RWPE2 (cell line): ENCODE results near the gene ARHGAP15.

Source experiments
- ATAC-seq: fragments of 200-7000 bp; cut with Tn5 transposase; 3 replicates; pipeline ENCODE4 v1.9.1; 2021; ENCODE audit warnings: low read depth
- DNase-seq: peaks from one replicate; pipeline ENCODE4 v3.0.0-alpha.2; 2020; ENCODE audit warnings: low spot score
- H3K27ac ChIP-seq: fragments of 450-650 bp; 2 replicates; pipeline ENCODE4 v1.5.1; 2017; ENCODE audit warnings: mild to moderate bottlenecking; ENCODE audit not compliant: poor library complexity, severe bottlenecking
- H3K27me3 ChIP-seq: fragments of 250-450 bp; sonication (Bioruptor Pico); 2 replicates; pipeline ENCODE4 v1.5.1; 2021; ENCODE audit warnings: mild to moderate bottlenecking, moderate library complexity; ENCODE audit not compliant: insufficient read depth, poor library complexity, severe bottlenecking
- H3K36me3 ChIP-seq: fragments of 250-450 bp; sonication (Bioruptor Pico); 2 replicates; pipeline ENCODE4 v1.5.1; 2020; ENCODE audit warnings: low read depth, mild to moderate bottlenecking, moderate library complexity
- H3K4me1 ChIP-seq: fragments of 250-450 bp; sonication (Bioruptor Pico); 2 replicates; pipeline ENCODE4 v1.5.1; 2021; ENCODE audit warnings: mild to moderate bottlenecking, moderate library complexity; ENCODE audit not compliant: insufficient read depth, poor library complexity, severe bottlenecking
- H3K4me3 ChIP-seq: fragments of 250-450 bp; sonication (Bioruptor Pico); 2 replicates; pipeline ENCODE4 v1.5.1; 2021; ENCODE audit warnings: mild to moderate bottlenecking, moderate library complexity; ENCODE audit not compliant: severe bottlenecking
- H3K9me3 ChIP-seq: fragments of 250-450 bp; sonication (Bioruptor Pico); 2 replicates; pipeline ENCODE4 v1.5.1; 2021; ENCODE audit warnings: mild to moderate bottlenecking, moderate library complexity; ENCODE audit not compliant: severe bottlenecking
- CTCF ChIP-seq: fragments of 450-650 bp; IDR thresholded peaks from one replicate; pipeline ENCODE4 v1.5.1; 2017; ENCODE audit warnings: mild to moderate bottlenecking, moderate library complexity; ENCODE audit not compliant: poor library complexity, severe bottlenecking

Gene ARHGAP15

GRCh38 chr2:143397884-143398614, 268.8 kb downstream of the ARHGAP15 start:
- DNase-seq (no peak), ATAC-seq (peak; percentile 86)
- Histone ChIP-seq H3K36me3 (no peaks in the 10 kb centered on the region), H3K27me3 (no peaks in the 10 kb centered on the region), H3K4me3 (no peak overlapping the region), H3K27ac (peak overlapping the region; percentile 39), H3K9me3 (no peaks in the 10 kb centered on the region), H3K4me1 (peaks cover 21% of the 10 kb centered on the region)
- no peak for TF ChIP-seq CTCF

GRCh38 chr2:143398781-143399180, 269.6 kb downstream of the ARHGAP15 start:
- no peaks in the 10 kb centered on the region for H3K36me3 ChIP-seq
- no peaks in the 10 kb centered on the region for H3K27me3 ChIP-seq
- ATAC-seq (peak; percentile 75), DNase-seq (no peak)
- peaks cover 21% of the 10 kb centered on the region for H3K4me1 ChIP-seq
- H3K9me3 ChIP-seq: no peaks in the 10 kb centered on the region
- no peak for TF ChIP-seq CTCF
- no peak overlapping the region for H3K4me3 ChIP-seq
- H3K27ac ChIP-seq: peak overlapping the region; percentile 39

- H3K9me3 ChIP-seq: no peaks in the 10 kb centered on the region
- H3K4me1 ChIP-seq: peaks cover 21% of the 10 kb centered on the region
- H3K27ac ChIP-seq: no peak overlapping the region
- ATAC-seq (peak; percentile 58), DNase-seq (no peak)
- H3K27me3 ChIP-seq: no peaks in the 10 kb centered on the region
- no peak overlapping the region for H3K4me3 ChIP-seq
- no peaks in the 10 kb centered on the region for H3K36me3 ChIP-seq
- TF ChIP-seq CTCF: no peak
Observed at GRCh38 chr2:143399631-143400069, 270.4 kb downstream of the ARHGAP15 start.

- Histone ChIP-seq H3K9me3 (no peaks in the 10 kb centered on the region), H3K4me1 (peaks cover 21% of the 10 kb centered on the region), H3K36me3 (no peaks in the 10 kb centered on the region), H3K27ac (no peak overlapping the region), H3K4me3 (no peak overlapping the region), H3K27me3 (no peaks in the 10 kb centered on the region)
- DNase-seq: no peak
- no peak for TF ChIP-seq CTCF
- ATAC-seq: no peak
Observed at GRCh38 chr2:143401861-143402260, 272.6 kb downstream of the ARHGAP15 start.

GRCh38 chr2:143402451-143402850, 273.2 kb downstream of the ARHGAP15 start:
- no peak overlapping the region for H3K27ac ChIP-seq
- H3K36me3 ChIP-seq: no peaks in the 10 kb centered on the region
- H3K4me3 ChIP-seq: no peak overlapping the region
- peaks cover 20% of the 10 kb centered on the region for H3K4me1 ChIP-seq
- ATAC-seq (no peak), DNase-seq (no peak)
- no peaks in the 10 kb centered on the region for H3K9me3 ChIP-seq
- no peak for TF ChIP-seq CTCF
- no peaks in the 10 kb centered on the region for H3K27me3 ChIP-seq
